ENCODE measurements around the gene TRDMT1.

GRCh38 chr10:17169803-17170202, 31.7 kb downstream of the TRDMT1 start:
- TF ChIP-seq RAD21 (conservative IDR thresholded peaks at IDR 0.05): no peak
- no peak for TF ChIP-seq CTCF (IDR thresholded peaks at IDR 0.05; ENCODE audit: poor library complexity, severe bottlenecking)
- TF ChIP-seq MXI1 (conservative IDR thresholded peaks at IDR 0.05; ENCODE audit: poor library complexity, severe bottlenecking): no peak
- no peak for TF ChIP-seq EZH2 (IDR thresholded peaks at IDR 0.05; ENCODE audit: borderline replicate concordance, insufficient read depth, low read length, poor library complexity, severe bottlenecking)
- TF ChIP-seq EP300 (conservative IDR thresholded peaks at IDR 0.05; ENCODE audit: poor library complexity, severe bottlenecking): no peak
- TF ChIP-seq POLR2AphosphoS5 (IDR thresholded peaks at IDR 0.05): no peak
